Left renal pelvis (tissue), 4 donors: ENCODE data around the gene HMG20A. TPM values are rescaled to one million over a fixed set of nuclear protein-coding genes. Genes with fewer than 3 reads are reported as not detected.
A peak's percentile ranks its signal among the peaks of the same experiment; 100 is the strongest.
"Not testable (repeated sequence)": the region's sequence is repeated elsewhere in the genome, so short reads cannot be mapped to it uniquely, and the experiment has no call there.

Experiments
- DNase-seq, 4 donors: peaks; one replicate each; pipeline ENCODE4 v3.0.0-alpha.2; 2013; ENCODE audit warnings: low read depth in 4 of 4, low spot score in 3 of 4
- polyA plus RNA-seq, 4 donors: library from polyadenylated mRNA; unstranded; fragments of 120-200 nt; gene quantifications; one replicate each; pipeline ENCODE4 v1.2.1, GENCODE V29; 2013; ENCODE audit not compliant: insufficient read length in 4 of 4

HMG20A gene
- polyA plus RNA-seq, 4 donors: 55.8 to 74.6 (median 70.2) TPM

- not testable (repeated sequence) for DNase-seq
Observed at GRCh38 chr15:77406173-77406759, 14.4 kb upstream of the HMG20A start.

GRCh38 chr15:77406846-77407245 is 13.8 kb upstream of the HMG20A start:
- DNase-seq: no peak

GRCh38 chr15:77409259-77410156 is 11.2 kb upstream of the HMG20A start:
- no peak for DNase-seq

- not testable (repeated sequence) for DNase-seq
Observed at GRCh38 chr15:77410157-77410500, 10.6 kb upstream of the HMG20A start.

- DNase-seq: no peak
Observed at GRCh38 chr15:77410701-77411618, 9.7 kb upstream of the HMG20A start.

- DNase-seq: no peak
Observed at GRCh38 chr15:77411619-77411976, 9.1 kb upstream of the HMG20A start.

- no peak for DNase-seq
Observed at GRCh38 chr15:77412972-77413698, 7.6 kb upstream of the HMG20A start.

- DNase-seq: no peak
Observed at GRCh38 chr15:77413699-77414349, 6.9 kb upstream of the HMG20A start.

- no peak for DNase-seq
Observed at GRCh38 chr15:77414789-77415442, 5.8 kb upstream of the HMG20A start.

GRCh38 chr15:77415450-77416147 is 5.1 kb upstream of the HMG20A start:
- no peak for DNase-seq

- no peak for DNase-seq
Observed at GRCh38 chr15:77416148-77416455, 4.6 kb upstream of the HMG20A start.

GRCh38 chr15:77416954-77417353 is 3.7 kb upstream of the HMG20A start:
- no peak for DNase-seq

- DNase-seq: no peak
Observed at GRCh38 chr15:77417602-77418001, 3.1 kb upstream of the HMG20A start.

GRCh38 chr15:77418391-77418965 is 2.2 kb upstream of the HMG20A start:
- DNase-seq: peak in 1 of 4 donors; percentile 10

- peak in 2 of 4 donors; percentile 24 to 30 for DNase-seq
Observed at GRCh38 chr15:77418966-77419835, 1.5 kb upstream of the HMG20A start.

- DNase-seq: peak; percentile 97 to 99 (median 98)
Observed at GRCh38 chr15:77419836-77420609, 665 bp upstream of the HMG20A start, which contains the start of gene PEAK1. TSS of gene PEAK1 (minus strand) at chr15:77420104. CDS start at chr15:77181926, 238,178 bp downstream.

GRCh38 chr15:77421370-77421700 is 647 bp downstream of the HMG20A start:
- peak in 1 of 4 donors; percentile 18 for DNase-seq
